ENCODE data around the gene FKBP10.
"Not testable (repeated sequence)": the region's sequence is repeated elsewhere in the genome, so short reads cannot be mapped to it uniquely, and the experiment has no call there.

FKBP10 gene

DNA sequence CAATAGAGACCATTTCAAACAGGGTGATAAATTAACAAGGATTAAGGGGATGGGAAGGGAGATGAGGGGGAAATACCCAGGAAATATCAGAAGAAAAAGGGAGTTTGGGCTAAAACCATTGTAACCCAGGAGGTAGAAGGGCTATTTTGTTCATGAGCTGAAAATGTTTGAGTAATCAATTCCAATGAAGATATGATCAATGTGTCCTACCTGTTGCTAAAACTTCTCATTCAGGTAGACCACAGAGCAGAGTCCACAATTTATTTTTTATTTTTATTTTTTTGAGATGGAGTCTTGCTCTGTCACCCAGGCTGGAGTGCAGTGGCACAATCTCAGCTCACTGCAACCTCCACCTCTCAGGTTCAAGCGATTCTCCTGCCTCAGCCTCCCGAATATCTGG is 26.6 kb downstream of the FKBP10 start:
- DNase-seq (ENCODE audit: low read depth in 2 of 2): not testable (repeated sequence)

DNA sequence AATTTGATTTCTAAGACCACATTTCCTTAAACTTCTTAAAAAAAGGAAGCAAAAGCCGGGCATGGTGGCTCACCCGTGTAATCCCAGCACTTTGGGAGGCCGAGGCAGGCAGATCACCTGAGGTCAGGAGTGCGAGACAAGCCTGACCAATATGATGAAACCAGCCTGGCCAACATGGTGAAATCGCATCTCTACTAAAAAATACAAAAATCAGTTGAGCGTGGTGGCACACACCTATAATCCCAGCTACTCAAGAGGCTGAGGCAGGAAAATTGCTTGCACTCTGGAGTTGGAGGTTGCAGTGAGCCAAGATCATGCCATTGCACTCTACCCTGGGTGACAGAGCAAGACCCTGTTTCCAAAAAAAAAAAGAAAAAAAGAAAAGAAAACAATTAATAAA is 28.0 kb downstream of the FKBP10 start:
- DNase-seq (ENCODE audit: low read depth in 2 of 2): not testable (repeated sequence)

DNA sequence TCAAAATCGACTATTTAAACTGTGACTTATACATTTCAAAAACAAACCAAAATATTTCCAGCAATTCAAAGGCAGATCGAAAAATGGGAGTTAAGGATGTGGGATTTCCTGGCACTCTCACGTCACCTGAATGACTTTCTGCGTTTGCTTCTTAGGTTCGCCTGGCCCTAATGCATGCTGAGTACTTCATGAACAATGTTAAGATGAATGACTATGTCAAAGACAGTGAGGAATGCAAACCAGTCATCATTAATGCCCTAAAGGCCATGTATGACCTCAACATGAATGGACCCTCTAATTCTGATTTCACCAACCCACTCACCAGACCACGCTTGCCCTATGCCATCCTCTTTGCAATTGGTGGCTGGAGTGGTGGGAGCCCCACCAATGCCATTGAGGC is 32.2 kb downstream of the FKBP10 start:
- DNase-seq (ENCODE audit: low read depth in 2 of 2): no peak

DNA sequence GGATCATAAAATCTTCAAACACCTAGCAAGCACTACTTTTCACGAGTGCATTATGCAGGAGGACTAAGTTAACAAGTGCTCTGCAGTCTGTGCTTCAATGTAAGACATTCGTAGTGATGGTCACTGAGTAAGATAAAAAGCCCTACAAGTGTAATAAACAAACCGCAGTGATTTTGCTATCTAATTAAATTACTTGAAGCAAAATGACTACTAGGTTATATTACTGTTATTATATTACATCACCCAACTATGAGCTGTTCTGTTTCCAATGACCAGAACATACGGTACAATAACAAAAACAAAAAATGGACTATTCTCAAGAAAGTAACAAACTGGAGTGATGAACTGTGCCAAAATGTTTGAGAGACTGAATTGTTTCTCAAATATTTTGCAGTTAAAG is 36.0 kb downstream of the FKBP10 start:
- DNase-seq (ENCODE audit: low read depth in 2 of 2): no peak

DNA sequence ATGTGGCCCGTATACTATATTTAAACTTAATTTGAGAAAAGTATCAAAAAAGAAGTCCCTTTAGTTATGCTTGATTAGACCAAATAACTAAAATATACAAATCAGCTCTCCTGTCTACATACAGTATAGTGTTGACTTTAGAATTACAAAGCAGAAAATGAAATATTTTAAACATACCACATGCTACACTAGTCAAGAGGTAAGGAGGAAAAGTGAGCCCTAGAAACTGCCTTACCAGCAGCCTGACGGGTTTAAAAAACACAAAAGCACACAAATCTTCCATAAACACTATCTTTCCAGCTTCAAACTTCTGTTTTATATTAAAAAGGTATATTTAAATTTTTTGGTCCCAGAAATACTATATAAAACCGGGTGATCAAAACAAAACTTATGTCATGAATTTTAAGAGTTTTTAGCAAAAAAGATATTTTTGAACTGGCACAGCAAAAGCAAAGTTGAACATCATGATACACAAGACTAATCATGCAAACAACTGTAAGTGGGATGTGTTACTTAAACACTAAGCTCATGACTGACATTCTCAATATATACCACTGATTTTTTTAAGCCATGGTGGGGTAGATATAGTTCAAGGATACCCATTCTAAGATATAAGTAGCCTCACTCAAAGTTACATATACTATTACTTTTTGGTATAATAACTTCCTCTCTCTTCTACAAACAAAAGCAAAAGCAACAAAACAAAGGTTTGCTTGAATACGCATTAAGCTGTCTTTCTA is 36.6 kb downstream of the FKBP10 start:
- no peak for DNase-seq (ENCODE audit: low read depth in 2 of 2)

DNA sequence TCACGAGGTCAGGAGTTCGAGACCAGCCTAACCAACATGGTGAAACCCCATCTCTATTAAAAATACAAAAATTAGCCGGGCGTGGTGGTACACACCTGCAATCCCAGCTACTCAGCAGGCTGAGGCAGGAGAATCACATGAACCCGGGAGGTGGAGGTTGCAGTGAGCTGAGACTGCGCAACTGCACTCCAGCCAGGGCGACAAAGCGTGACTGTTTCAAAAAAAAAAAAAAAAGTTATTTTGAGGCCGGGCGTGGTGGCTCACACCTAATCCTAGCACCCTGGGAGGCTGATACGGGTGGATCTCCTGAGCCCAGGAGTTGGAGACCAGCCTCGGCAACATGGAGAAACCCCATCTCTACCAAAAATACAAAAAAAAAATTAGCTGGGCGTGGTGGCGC is 38.6 kb downstream of the FKBP10 start:
- DNase-seq (ENCODE audit: low read depth in 2 of 2): not testable (repeated sequence)

DNA sequence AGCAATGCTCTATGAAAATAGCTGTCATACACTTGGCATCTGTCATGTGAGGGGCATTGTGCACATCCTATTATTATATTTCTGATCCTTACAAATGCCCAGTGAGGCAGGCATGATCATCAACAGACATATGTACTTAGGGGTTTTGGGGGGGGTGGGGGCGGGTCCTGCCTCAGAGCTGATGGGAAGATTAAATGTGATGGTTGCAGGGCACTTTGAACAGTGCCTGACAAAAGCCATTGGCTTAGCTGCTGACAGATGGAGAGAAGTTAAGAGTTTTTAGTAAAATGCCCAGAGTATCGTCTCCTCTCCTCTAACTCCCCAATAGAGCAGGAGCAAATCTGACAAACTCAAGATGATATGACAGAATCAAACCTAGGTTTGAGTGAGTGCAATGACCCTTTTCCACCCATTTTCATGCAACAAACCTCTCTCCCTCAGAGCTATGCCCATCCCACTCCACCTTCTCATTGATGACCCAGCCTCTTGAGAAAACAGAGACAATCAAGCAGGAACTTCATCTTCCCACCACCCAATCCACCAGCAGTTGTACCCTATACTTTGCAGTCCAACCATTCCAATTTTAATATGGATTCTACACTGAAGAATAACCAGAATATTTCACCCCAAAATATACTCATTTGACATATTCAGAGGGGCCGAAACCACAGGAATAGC is 47.6 kb downstream of the FKBP10 start:
- DNase-seq (ENCODE audit: low read depth in 2 of 2): no peak

DNA sequence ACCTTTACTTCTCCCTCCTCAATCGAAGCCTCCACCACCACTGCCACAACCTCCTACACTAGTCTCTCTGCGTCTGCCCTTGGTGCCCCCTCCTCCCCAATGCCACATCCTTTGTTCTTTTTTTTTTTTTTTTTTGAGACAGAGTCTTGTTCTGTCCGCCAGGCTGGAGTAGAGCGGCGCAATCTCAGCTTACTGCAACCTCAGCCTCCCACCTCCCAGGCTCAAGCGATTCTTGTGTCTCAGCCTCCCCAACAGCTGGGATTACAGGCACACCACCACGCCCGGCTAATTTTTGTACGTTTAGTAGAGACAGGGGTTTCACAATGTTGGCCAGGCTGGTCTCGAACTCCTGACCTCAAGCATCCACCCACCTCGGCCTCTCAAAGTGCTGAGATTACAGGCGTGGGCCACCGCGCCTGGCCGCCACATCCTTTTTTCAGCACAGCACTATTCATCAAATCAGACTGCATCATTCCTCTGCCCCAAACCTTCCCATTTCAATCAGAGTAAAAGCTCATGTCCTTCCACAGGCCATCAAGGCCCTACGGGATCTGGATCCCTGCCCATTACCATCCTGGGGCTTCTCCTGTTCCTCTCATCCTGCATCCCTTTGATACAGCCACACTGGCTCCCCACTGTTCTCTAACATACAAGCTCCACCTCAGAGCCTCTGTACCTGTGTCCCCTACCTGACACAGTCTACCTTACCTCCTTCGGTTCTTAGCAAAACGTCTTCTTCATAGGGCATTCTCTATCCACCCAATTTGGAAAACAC is 50.5 kb downstream of the FKBP10 start:
- DNase-seq (ENCODE audit: low read depth in 2 of 2): no peak

DNA sequence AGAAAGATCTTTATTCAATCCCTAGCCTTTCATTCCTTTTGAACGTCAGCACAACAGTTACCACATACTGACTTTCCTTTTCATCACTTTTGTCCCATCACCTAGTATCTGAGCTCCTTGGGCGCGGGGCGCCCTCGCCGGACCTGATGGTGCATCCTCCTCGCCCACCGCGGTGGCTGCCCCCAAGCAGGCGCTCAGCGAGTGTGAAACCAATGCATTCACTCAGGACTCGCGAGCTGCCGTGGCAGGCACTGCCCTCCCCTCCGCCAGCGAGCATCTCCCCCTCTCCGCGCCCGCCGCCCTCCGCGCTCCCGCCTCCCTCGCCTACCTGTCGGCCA is 51.7 kb downstream of the FKBP10 start:
- no peak for DNase-seq (ENCODE audit: low read depth in 2 of 2)

DNA sequence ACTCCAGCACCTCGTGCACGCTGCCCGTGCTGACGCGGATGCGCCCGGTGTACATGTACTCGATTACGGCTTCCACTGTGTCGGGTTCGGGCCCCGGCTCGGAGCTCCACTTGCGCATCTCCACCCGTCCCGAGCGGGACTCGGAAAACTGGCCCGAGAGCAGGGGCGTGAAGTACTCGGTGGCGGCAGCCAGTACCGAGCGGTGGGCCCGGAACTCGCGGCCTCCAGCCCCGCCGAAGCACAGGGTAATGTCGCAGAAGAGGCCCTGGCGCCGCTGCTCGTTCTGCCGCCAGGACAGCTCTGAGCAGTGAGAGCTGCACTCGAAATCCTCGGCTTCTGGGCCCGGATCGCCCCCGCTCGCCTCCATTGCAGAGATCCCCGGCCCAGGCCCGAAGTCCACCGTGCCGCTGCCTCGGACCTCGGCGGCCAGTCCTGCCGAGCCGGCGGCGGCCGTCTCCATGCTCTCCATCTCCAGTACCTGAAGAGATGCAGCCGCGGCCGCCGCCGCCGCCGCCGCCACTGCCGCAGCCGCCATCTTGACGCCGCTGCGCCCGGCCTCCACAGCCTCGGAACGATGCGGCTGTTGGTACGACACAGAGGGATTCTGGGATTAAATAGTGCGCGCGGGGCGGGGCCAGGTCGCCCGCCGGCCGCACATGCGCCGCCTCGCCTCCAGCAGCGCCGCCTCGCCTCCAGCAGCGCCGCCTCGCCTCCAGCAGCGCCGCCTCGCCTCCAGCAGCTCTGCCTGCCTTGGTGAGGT is 52.2 kb downstream of the FKBP10 start, which contains the start of gene KLHL11:
TSS of gene KLHL11 (minus strand) at position 588 of the 760 bp plus-strand sequence. CDS start at position 535, 53 bp downstream.
- DNase-seq (ENCODE audit: low read depth in 2 of 2): peak; percentile 72 to 75

DNA sequence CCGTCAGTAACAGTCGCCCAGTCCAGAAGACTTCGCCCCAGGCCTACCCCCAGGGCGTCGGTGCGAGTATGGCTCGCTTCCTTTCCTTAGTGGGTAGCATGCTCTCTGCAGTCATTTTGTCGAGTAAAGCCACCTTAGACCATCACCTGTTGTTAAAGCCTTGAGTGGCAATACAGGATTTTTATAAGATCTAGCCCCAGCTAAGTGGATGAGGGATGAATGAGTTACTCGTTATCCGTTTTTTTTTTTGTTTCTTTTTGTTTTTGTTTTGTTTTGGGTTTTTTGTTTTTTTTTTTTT is 52.7 kb downstream of the FKBP10 start:
- no peak for DNase-seq (ENCODE audit: low read depth in 2 of 2)

DNA sequence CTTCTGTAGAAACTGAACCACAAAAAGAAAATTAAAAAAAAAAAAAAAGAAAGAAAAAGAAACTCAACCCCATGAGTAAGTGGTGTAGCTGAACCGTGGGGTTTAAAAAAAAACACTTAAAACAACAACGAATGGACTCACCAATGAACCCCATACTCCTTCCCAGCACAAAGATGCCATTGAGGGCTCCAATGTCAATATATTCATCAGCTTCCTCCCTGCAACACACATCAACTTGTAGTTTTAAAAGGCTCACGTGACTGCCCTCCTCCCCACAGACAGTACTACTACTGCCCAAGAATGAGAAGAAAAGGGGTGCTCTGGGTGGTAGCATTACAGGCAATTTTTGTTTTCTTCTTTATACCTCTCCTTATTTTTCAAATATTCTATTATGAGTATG is 55.8 kb downstream of the FKBP10 start:
- DNase-seq (ENCODE audit: low read depth in 2 of 2): no peak

DNA sequence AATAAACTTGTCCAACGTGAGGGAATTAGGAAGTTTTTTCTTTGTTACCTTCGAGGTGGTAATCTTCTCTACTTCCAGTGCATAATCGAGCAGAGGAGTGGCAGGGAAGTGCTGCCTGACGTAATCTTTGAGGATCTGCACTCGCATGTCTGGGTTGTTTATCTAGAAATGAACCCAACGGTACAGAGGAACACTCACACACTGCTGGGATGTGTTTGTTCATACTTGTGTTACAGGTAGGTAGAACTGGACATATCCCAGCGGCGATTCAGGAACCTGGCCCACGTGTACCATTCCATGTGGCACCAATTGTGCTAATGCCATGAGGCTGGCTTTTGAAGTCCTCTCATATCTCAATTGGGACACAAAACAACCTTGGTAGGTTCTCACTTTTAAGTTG is 56.6 kb downstream of the FKBP10 start:
- DNase-seq (ENCODE audit: low read depth in 2 of 2): no peak

DNA sequence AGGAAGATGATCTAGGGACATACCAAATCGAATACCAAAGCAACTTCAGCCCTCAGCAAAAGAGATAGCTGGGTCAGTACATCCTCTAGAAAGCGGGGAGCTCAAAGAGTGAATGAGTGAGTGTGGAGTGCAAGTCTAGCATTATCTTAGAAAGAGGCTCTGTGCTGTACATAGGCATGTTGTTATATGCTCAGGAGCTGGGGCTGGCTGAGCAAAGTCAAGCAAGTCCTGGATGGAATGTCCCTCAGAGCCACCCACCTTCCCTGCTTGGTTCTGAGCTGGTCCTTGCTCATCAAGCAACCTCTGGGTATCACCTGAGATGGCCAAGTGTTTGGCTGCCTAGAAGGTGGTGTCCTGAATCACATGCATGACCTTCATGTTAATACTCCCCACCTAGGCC is 57.3 kb downstream of the FKBP10 start:
- DNase-seq (ENCODE audit: low read depth in 2 of 2): no peak

DNA sequence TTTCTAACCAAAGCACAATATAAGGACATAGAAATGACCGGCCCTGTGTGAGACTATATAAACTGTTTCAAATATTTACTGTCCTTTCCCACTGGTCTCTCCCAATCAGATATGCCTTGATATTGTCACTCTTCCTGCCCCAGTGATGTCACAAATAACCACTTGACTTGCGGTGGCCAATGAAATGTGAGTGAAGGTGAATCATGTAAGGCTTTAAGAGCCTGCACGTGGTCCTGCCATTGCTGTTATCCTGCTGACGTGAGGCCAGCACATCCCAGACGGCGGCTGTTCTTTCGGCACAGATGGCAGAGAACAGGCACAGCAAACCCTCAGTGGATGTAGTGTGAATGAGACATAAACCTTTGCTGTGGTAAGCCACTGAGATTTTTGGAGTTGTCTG is 57.8 kb downstream of the FKBP10 start:
- no peak for DNase-seq (ENCODE audit: low read depth in 2 of 2)

DNA sequence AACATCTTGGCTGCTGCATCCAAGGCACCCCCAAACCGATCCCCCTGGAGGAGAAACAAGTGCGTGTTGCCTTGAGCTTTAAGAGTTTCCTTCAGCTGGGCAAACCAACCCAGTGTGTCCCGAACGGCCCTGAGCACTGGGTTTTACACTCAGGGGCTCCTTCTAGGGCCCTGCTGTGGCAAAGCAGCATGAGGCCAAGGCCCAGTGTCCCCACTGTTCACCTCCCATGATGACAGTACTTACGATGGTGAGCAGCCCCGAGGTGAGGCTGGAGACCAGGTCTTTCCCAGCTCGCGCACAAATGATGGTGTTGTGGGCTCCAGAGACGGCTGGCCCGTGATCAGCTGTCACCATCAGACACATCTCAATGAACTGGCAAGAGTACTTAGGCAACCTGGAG is 59.0 kb downstream of the FKBP10 start:
- DNase-seq (ENCODE audit: low read depth in 2 of 2): no peak
